HG03571 (cell line): Measurements from ENCODE around the gene THAP4.
"Not testable (repeated sequence)": the region's sequence is repeated elsewhere in the genome, so short reads cannot be mapped to it uniquely, and the experiment has no call there.

Source experiments
- ATAC-seq: cut with Tn5 transposase; IDR thresholded peaks from one replicate; pipeline ENCODE4 v1.9.1; 2021; ENCODE audit not compliant: unreplicated experiment

THAP4 gene

DNA sequence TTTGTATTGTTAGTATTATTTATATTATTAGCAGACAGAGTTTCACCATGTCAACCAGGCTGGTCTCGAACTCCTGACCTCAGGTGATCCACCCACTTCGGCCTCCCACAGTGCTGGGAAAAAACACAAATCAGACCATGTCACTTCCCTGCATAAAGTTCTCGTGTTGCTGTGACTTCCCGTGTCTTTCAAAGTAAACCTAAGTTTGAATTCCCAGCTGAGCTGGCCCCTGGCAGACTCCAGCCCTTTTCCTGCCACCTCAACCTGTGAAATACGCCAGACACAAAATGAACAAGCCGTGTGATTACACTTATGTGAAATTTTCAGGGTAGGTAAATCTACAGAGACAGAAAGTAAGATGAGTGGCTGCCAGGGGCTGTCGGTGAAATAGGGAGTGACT, 70.5 kb downstream of the THAP4 start:
- no peak for ATAC-seq

DNA sequence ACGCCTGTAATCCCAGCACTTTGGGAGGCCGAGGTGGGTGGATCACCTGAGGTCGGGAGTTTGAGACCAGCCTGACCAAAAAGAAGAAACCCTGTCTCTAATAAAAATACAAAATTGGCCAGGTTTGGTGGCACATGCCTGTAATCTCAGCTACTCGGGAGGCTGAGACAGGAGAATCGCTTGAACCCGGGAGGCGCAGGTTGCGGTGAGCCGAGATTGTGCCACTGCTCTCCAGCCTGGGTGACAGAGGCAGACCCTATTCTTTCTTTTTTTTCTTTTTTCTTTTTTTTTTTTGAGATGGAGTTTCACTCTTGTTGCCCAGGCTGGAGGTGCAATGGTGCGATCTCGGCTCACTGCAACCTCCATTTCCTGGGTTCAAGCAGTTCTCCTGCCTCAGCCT, 70.9 kb downstream of the THAP4 start:
- not testable (repeated sequence) for ATAC-seq

DNA sequence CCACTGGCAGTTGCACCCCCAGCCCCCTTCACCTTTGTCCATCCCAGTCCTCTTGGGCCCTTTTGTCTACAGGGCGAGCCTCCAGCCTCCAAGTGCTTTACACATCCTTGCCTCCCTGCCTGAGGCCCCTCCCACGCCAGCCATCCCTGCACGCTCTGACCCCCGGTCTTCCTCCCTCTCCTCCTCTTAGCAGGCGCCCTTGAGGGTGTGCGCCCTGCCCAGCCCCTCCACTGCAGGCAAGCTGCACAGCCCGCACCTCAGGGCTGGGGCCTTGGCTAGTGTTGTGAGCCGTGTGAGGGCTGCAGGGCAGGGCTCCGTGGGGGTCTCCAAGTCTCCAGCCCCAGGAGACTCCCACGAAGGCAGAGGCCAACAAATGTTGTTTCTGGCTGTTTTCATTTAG, 71.5 kb downstream of the THAP4 start:
- ATAC-seq = no peak

DNA sequence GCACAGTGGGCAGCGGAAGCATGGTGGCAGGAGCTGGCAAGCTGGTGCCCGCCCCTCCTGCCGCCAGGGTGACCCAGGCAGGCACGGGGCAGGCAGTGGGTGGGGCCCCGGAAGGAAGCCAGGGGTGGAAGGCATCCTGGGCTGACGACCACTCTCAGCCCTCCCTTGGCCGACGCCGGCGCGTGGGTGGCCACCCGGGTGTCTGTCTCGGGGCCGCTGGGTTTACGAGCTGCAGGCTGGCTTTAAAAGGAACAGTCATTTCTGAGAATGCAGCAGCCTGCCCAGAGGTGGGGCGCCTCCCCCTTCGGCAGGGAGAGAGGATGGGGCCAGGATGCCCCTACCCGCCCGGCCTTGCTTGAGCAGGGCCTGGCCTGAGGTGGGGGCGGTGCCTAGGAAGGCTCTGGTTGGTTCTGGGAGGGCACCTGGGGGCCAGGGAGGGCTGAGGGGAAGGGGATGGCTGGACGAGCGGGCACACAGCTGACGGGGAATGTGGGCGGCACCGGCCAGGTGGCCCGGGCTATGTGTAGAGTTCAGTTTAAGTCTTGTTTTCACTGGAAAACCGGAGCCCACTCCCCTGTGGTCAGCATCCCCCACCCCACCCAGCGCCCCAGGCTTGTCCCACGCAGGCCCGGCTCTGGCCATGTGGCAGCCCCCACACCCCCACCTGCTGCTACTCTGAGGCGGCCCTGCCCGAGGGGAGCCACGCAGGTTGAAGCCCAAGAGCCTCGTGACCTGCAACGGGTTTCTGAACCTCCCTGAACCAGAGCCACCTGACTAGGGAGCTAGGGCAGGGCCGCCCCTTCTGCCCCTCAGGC, 72.2 kb downstream of the THAP4 start:
- no peak for ATAC-seq

DNA sequence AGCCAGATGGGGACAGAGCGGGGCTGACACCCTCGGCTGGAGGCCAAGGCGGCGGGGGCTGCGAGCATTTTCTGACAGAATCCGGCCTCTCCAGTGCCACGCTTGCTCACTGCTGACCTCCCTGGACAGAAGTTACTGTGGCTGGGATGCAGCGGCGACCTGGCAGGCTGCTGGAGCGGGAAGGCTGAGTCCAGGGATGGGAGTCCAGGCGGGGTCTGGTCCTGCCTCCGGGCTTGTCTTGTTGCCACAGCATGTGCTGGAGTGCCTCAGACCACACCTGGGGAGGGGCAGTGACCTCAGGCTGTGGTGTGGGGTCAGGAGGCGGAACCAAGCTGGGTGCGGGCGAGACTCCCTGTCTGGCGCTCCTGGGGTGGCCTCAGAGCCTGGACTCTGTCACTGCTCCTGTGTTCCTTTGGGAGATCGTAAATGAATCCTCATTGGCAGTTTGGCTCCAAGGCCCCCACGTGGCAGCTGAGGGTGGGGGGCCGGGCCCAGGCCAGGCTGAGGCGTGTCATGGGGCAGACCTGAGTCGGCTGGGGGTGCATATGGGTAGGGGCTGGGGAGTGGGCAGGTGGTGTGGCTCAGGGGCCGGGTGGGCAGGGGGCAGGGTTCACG, 72.9 kb downstream of the THAP4 start:
- no peak for ATAC-seq

DNA sequence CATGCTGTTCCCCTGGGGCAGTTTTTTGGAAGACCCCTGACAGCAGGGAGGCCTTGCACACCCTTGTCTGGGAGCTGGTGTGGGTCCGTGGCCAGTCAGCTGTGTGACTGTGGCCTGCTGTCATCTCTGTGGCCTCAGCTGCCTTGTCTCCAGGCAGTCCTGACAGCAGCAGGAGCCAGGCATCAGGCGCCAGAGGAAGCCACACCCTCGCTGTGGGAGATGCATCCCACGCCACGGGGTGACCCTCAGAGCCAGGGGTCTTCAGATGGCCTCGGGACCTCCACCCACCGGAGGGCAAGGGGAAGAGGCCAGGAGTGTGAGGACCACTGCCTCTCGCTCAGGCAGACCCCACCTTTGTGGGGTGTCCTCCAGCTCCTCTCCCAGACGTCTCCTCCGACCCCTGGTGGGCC, 73.4 kb downstream of the THAP4 start:
- no peak for ATAC-seq

DNA sequence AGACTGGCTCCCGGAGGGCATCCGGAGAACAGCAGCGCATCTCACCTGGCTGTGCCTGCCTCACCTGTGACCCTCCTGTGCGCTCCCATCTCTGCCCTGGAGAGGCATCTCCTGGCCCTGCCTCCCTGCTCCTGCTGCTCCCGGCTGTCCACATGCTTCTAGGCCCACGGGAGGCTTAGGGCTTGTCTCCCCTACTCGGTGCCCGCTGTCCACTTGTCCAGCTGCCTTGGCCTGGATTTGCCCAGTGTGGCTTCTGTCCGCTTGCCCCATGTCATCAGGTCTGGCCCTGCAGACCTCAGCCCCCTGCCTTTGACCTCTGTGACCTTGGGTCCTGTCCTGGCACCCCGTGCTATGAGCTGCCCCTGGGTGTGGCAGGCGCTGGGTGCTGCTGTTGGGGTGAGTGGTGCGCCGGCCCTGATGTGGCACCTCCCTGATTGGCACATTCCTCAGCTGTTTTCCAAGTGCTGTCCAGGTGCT, 73.9 kb downstream of the THAP4 start:
- ATAC-seq = no peak

DNA sequence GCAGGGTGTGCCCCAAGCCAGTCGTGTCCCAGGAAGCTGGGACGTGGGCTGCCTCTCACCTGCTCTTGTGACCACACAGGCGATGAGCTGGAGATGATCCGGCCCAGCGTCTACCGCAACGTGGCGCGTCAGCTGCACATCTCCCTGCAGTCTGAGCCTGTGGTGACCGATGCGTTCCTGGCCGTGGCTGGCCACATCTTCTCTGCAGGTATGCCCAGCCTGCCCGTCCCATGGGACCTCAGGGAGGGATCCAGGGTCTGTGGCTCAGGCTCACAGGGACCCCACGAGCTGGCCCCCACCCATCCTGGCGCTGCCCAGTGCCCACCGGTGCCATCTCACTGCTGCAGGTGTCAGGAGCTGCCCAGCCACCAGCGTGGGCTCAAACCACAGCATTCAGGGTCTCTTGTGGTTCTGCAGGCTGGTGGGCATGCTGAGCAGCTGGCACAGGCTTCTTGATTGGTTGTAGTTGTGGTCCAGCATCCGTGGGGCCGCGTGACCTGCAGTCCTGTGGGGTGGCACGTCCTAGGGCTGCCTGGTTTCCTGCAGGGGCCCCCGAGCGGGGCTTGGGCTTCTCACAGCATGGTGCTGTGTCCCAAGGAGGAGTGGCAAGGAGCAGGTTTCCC, 74.6 kb downstream of the THAP4 start:
- ATAC-seq = no peak

DNA sequence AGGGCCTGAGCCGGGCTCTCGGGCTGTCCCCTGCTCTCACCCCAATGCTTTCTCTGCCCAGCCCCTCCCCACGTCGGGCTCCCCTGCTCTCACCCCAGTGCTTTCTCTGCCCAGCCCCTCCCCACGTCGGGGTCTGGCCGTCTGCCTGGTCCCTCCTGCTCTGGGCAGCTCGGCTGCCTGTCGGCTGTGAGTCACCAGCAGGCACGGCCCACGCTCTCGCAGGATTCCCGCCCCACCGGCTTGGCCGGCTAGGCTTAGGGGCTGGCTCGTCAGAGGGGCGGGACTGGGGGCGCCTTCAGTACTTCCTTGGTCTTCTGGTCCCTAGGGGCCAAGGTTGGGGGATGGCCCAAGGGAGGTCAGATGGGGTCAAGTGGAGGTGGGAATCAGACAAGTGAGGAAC, 75.1 kb downstream of the THAP4 start:
- no peak for ATAC-seq

DNA sequence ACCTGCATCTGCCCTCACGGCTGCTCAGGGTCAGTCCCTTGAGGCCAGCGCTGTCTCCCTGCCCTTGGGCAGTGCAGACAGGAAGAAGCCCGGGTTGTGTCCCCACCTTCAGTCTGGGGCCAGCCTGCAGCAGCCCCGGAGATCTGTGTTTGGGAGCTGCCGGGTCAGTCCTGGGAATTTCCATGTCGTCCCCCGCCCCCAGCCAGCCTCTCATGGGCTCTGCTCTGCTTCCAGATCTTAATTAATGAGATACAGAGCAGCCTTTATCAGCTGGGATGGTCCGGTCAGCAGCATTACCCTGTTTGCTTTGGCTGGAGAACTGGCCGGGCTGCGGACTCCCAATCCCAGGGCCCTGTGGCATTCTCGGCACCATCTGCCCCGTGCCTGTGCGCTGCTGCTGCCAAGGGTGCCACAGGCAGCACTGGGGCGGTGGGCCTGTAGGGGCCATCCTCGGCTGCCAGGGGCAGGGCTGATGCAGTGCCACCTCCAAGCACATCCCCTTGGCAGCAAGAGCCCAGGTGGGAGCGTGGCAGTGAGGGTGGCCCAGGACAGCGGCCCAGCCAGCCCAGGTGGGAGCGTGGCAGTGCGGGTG, 76.0 kb downstream of the THAP4 start:
- ATAC-seq = no peak

DNA sequence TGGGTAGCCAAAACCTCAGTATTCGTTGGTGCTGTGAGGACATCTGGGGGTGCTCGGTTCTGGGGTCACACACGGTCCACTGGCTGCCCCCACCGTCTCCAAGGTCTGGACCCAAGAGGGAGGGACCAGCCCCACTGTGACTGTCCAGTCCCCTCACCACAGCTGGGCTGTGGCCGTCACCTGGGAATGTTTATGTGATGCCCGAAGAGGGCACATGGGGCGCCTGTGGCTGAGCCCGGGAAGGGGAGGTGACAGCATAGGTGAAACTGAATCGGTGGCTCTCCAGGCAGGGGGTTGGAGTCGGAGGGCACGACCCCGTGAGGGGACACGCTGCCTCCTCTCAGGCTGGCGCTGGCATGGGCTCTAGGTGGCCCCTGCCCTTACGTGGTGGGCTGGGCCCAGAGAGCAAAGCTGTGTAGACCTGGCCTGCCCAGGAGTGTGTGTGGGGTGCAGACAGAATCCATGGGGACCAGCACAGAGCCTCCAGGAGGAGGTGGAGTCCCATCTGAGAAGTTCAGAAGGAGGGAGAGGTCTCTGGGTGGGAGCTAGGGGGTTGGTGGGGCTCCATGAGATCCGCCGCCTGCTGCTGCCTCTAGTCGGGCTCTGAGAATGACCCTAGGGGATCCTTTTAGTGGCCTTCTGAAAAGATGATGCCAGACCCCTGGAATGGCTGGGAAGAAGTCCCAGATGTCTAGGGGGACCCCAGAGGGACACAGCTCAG, 76.6 kb downstream of the THAP4 start:
- ATAC-seq = no peak

DNA sequence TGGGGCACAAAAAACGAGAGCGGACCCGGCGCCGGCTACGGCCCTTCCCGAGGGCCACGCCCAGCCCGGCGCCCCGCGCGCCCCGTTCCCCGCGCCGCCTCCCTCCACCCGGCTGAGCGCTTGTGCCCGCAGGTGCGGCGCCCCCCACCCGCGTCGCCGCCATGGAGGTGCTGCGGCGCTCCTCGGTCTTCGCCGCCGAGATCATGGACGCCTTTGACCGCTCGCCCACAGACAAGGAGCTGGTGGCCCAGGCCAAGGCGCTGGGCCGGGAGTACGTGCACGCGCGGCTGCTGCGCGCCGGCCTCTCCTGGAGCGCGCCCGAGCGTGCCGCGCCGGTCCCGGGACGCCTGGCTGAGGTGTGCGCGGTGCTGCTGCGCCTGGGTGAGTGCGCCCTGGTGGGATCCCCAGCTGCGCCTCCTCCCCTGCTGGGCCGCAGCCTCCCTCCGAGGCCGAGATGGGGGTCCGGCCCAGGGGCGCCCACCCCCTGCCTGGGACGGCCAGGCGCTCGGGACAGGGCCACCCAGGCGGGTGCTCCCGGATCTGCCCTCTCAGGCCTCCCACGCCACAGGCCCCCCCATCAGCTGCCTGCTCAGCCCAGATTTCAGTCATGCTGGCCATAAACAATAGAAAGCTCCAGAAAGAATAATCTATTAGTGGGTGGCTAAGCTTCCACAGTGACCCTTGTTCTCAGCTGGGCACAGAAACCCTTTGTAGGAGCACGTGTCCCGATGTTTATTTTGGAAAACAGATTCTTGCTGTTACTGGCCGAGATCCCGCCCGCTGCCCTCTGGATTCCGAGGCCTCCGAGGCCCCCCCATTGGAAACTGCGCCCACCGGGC, 77.4 kb downstream of the THAP4 start:
- ATAC-seq = no peak

DNA sequence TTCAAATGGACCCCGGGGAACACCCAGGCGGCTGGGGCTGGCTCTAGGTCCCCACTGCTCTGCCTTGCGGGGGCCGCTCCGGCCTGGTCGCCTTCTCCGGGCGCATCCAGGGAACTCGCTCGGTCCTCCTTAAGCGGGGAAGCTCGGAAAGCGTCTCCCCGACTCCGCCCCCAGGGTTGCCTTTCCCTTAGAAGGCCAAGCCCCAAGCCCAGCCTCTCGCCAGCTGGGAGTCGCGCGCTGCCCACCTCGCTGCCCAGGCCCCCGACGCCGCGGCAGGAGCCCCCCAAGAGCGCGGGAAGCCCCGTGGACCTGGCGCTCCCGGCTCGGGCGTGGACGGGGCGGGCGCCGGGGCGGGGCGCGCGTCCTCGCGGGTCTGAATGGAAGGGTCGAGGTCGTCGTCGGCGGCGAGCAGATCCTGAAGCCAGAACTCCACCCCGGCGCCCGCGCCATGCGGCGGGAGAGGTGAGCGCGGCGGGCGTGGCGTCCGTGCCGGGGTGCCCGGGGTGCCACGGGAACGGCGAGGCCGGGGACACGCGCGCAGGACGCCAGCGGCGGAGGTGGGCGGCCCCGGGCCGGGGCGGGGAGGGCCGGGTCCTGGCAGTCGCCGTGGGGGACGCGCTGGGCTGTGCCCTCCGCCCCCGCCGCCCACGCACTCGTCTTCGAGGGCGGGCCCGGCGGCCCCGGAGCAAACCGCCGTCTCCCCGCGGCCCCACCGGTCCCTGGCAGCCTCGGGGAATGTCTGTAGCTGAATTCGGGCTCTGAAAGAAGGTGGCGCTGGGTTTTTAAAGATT, 78.2 kb downstream of the THAP4 start, which contains the start of gene BOK:
Gene BOK (plus strand): TSS at position 214 of the 791 bp plus-strand sequence. CDS start 739 bp downstream, outside the sequence.
- ATAC-seq = no peak

DNA sequence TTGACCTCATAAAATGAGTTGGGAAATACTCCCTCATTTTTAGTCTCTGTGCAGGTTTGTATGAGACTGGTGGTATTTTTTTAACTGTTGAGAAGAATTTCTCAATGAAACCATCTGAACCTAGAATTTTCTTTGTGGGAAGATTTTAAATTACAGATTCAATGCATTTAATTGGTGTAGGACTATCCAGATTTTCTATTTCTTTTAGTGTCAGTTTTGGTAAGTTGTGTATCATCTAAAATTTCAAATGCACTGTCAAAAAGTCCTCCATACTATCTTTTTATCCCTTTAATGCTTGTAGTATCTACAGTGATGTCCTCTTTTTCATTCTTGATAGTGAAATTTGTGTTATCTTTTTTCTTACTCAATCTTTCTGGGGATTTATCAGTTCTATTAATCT, 80.2 kb downstream of the THAP4 start:
- ATAC-seq = no peak

DNA sequence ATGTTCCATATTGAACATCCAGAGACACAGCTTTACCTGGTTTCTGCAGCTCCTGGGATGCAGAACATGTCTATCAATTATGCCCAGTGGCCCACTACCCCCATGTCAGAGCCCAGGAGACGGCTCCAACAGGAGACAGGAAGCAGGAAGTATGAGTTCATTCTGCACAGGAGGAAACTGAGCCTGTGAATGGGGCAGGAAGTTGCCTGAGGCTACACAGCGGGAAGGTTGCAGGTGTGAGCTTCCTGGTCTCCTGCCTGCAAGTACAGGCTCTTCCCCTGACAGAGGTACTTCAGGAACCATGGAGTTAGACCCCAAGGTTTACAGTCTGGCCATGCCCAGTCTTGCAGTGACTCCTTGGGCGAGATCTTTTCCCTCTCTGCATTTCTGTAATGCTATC, 81.2 kb downstream of the THAP4 start:
- ATAC-seq = no peak

DNA sequence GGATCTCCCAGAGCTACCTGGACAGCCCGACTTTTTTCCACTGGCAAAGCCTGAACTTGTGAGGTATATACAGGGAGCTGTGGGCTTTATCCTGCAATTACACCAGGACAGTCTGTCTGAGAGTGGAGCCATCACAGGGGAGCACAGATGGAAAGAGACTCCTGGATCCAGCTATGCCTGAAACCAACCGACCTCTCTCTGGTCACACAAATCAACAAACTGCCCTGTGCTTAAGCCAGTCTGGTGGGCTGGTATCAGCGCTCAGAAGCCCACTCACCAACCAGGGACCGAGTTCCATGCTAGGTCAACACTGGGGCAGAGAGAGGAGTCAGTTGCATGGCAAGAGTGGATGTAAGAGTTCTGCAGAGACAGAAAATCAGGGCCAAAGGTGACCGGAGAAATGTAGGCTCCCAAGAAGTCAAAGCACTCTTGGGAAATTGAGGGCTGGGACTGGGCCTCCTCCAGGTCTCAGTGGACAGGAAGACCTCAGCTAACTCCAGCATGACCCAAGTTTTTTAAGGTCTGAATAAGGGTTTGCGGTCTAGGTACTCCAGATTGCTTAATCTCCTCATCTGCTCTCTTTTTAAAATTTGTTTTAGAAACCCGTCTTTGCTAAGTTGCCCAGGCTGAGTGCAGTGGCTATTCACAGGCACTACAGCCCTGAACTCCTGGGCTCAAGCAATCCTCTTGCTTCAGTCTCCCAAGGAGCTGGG, 82.2 kb downstream of the THAP4 start:
- ATAC-seq = no peak

DNA sequence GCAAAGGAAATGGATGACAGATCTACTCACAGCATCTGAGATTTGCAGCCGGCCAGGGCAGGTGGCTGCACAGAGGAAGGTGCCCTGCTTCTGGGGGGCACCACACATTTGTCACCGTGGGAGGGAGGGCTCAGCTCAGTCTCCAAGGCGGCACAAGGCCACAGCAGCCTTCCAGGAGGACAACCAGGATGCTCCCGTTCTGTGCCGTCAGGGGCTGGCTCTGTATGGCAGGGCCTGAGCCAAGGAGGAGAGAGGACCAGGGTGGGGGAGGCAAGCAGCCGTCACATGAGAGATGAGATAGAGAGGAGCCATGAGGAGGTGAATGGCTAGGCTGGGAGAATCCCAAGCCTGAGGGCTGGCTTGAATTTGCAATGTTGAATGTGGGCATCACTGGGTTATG, 83.0 kb downstream of the THAP4 start:
- ATAC-seq = no peak

DNA sequence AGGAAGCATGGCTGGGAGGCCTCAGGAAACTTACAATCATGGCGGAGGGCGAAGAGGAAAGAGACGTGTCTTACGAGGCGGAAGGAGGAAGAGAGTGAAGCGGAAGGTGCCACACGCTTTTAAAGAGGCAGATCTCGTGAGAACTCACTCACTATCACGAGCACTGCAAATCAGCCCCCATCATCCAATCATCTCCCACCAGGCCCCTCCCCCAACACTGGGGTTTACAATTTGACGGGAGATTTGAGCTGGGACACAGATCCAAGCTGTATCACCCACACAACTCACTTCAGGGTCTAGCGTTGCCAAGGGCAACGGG, 83.5 kb downstream of the THAP4 start:
- ATAC-seq = no peak
